DOHH2 (cell line): Measurements from ENCODE around the gene CFAP46.

ENCODE experiments used
- H3F3A ChIP-seq: fragments of 200-600 bp; sonication (generic), shearing (Covaris generic); 2 replicates; pipeline ENCODE4 v1.6.0; 2016; ENCODE audit warnings: antibody characterized with exemption, mild to moderate bottlenecking; ENCODE audit not compliant: control insufficient read depth, insufficient read depth
- H3K27ac ChIP-seq: fragments of 200-600 bp; sonication (generic); 2 replicates; pipeline ENCODE4 v1.5.1; 2014; ENCODE audit warnings: low read depth, mild to moderate bottlenecking, low read length, moderate library complexity
- H3K27me3 ChIP-seq: fragments of 200-600 bp; sonication (generic); 2 replicates; pipeline ENCODE4 v1.6.1; 2014; ENCODE audit warnings: mild to moderate bottlenecking, low read length, mixed read lengths; ENCODE audit not compliant: control insufficient read depth
- H3K36me3 ChIP-seq: fragments of 200-600 bp; sonication (generic); 2 replicates; pipeline ENCODE4 v1.6.1; 2014; ENCODE audit warnings: mild to moderate bottlenecking, low read length, moderate library complexity, mixed read lengths; ENCODE audit not compliant: control insufficient read depth
- H3K4me1 ChIP-seq: fragments of 200-600 bp; sonication (generic); 2 replicates; pipeline ENCODE4 v1.6.1; 2014; ENCODE audit warnings: mild to moderate bottlenecking, low read length, mixed read lengths; ENCODE audit not compliant: control insufficient read depth
- H3K4me2 ChIP-seq: fragments of 200-600 bp; sonication (generic); 2 replicates; pipeline ENCODE4 v1.6.0; 2014; ENCODE audit warnings: mild to moderate bottlenecking, low read length, moderate library complexity
- H3K4me3 ChIP-seq: fragments of 200-600 bp; sonication (generic); 2 replicates; pipeline ENCODE4 v1.5.1; 2014; ENCODE audit warnings: mild to moderate bottlenecking, low read length, mixed read lengths
- H3K79me2 ChIP-seq: fragments of 200-600 bp; sonication (generic); 2 replicates; pipeline ENCODE4 v1.6.1; 2014; ENCODE audit warnings: mild to moderate bottlenecking, low read length, mixed read lengths; ENCODE audit not compliant: control insufficient read depth
- H3K9me2 ChIP-seq: fragments of 200-600 bp; sonication (generic); replicated peaks from 2 replicates; pipeline ENCODE4 v1.6.1; 2014; ENCODE audit warnings: mild to moderate bottlenecking, low read length, mixed read lengths; ENCODE audit not compliant: control insufficient read depth
- H3K9me3 ChIP-seq: fragments of 200-600 bp; sonication (generic); 2 replicates; pipeline ENCODE4 v1.6.1; 2014; ENCODE audit warnings: antibody characterized with exemption, low read length, mixed read lengths; ENCODE audit not compliant: control insufficient read depth, insufficient read depth
- H4K20me1 ChIP-seq: fragments of 200-600 bp; sonication (generic); 2 replicates; pipeline ENCODE4 v1.6.0; 2014; ENCODE audit warnings: low read depth, mild to moderate bottlenecking, antibody characterized with exemption, low read length, moderate library complexity; ENCODE audit not compliant: control insufficient read depth, insufficient read depth
- EZH2phosphoT487 ChIP-seq: fragments of 200-600 bp; sonication (generic); IDR thresholded peaks from 2 replicates; pipeline ENCODE4 v1.6.1; 2017; ENCODE audit warnings: borderline replicate concordance, mild to moderate bottlenecking, antibody characterized with exemption, low read length, moderate library complexity, mixed read lengths
- TF ChIP-seq, protein P1 (sequence below): fragments of 200-600 bp; sonication (generic); IDR thresholded peaks from one replicate; pipeline ENCODE4 v1.5.1; 2014; ENCODE audit warnings: antibody characterized with exemption, mild to moderate bottlenecking, low read depth, low read length; ENCODE audit not compliant: poor library complexity, severe bottlenecking

CFAP46 gene

DNA sequence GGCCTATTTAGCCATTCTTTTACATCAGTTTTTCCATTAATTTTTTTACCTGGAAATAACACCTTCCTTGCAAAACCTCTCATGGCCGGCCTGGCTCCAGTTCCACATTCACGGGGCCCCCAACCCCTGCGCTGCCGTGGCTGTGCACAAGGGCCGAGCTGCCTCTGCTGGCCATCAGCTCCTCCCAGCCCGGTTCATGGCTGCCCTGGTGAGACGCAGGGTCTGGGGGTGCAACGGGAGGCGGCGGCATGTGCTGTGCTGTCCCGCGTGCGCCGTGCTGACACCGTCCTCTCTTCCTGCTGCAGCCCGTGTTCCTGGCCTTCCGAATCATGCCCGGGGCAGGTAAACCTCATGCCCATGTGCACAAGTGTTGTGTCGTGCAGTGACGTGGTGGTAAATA lies 160.8 kb downstream of the CFAP46 start:
- no peak overlapping the region for H3K4me2 ChIP-seq
- no peaks in the 10 kb centered on the region for H3K9me2 ChIP-seq
- no peaks in the 10 kb centered on the region for H3K27me3 ChIP-seq

DNA sequence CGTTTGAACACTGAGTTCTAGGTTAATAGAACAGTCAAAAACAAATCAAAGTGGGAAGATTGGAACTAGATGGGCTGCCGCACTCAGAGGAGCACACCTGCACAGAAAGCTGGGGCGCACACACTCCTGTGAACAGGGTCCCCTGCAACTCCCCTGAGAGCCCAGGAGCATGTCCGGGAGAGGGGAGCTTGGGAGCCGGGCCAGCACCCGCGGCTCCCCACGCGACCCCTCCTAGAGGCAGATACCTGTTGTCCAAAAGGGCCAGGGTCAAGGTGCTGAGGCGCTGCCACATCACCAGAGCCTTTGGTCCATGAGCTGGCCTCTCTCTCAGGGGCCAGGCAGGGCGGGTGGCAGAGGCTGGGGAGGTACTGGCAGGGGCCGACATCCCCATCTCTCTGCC lies 162.0 kb downstream of the CFAP46 start:
- H3F3A ChIP-seq, result no peaks in the 10 kb centered on the region
- H3K9me2 ChIP-seq, result no peaks in the 10 kb centered on the region
- no peak overlapping the region for H3K4me2 ChIP-seq
- TF ChIP-seq, protein P1, sequence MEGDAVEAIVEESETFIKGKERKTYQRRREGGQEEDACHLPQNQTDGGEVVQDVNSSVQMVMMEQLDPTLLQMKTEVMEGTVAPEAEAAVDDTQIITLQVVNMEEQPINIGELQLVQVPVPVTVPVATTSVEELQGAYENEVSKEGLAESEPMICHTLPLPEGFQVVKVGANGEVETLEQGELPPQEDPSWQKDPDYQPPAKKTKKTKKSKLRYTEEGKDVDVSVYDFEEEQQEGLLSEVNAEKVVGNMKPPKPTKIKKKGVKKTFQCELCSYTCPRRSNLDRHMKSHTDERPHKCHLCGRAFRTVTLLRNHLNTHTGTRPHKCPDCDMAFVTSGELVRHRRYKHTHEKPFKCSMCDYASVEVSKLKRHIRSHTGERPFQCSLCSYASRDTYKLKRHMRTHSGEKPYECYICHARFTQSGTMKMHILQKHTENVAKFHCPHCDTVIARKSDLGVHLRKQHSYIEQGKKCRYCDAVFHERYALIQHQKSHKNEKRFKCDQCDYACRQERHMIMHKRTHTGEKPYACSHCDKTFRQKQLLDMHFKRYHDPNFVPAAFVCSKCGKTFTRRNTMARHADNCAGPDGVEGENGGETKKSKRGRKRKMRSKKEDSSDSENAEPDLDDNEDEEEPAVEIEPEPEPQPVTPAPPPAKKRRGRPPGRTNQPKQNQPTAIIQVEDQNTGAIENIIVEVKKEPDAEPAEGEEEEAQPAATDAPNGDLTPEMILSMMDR, result no peak
- no peak for TF ChIP-seq EZH2phosphoT487
- H3K4me1 ChIP-seq, result no peaks in the 10 kb centered on the region
- no peaks in the 10 kb centered on the region for H4K20me1 ChIP-seq
- no peaks in the 10 kb centered on the region for H3K27me3 ChIP-seq
- no peaks in the 10 kb centered on the region for H3K79me2 ChIP-seq
- H3K27ac ChIP-seq, result no peak overlapping the region
- H3K9me3 ChIP-seq, result peaks cover 11% of the 10 kb centered on the region; the same call in 1 of the 2 replicates
- no peak overlapping the region for H3K4me3 ChIP-seq
- no peaks in the 10 kb centered on the region for H3K36me3 ChIP-seq

More for the DNA sequence above, 160.8 kb downstream of the CFAP46 start:
- Histone ChIP-seq H3K4me3 (no peak overlapping the region), H3K27ac (no peak overlapping the region), H3K4me1 (no peaks in the 10 kb centered on the region), H3K79me2 (no peaks in the 10 kb centered on the region), H3K36me3 (no peaks in the 10 kb centered on the region), H3F3A (no peaks in the 10 kb centered on the region), H3K9me3 (peaks cover 11% of the 10 kb centered on the region; the same call in 1 of the 2 replicates), H4K20me1 (no peaks in the 10 kb centered on the region)
- TF ChIP-seq EZH2phosphoT487, result no peak
- TF ChIP-seq, protein P1, result no peak

DNA sequence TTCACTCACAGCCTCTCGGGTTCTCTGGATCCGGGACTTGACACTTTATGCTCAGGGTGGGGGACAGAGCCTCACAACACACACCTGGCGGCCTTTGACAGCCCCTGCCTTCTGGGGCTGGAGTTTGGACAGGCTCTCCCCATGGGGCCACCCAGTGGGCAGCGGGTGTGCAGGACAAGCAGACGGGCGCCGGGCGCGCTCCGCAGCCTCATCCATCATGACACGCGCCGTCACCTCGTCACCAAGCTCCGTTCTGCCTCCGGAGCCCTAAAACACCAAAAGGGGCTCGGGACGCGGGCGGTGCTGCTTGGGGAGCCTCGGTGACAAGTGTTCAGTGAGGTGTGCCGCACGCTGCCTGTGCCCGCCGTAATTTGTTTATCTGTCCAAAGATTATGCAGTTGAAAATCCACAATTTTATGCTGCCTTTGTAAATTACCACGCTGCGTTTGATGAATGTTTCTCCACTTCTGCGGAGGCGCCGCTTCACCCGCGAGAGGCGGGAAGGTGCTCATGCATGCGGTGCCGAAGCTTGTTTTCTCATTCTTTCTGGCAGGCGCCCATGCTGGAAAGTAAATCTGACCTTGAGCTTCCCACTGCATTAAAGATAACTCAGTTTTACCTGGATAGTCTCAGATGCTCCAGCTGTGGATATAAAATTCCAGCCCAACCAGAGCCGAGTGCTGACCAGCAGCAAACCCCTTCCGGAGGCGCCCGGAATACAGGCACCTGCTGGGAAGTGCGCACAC lies 162.6 kb downstream of the CFAP46 start:
- Histone ChIP-seq H3K9me2 (no peaks in the 10 kb centered on the region), H3K4me3 (no peak overlapping the region), H3F3A (no peaks in the 10 kb centered on the region), H3K9me3 (peaks cover 10% of the 10 kb centered on the region; the same call in 1 of the 2 replicates), H3K4me1 (no peaks in the 10 kb centered on the region), H3K79me2 (no peaks in the 10 kb centered on the region), H4K20me1 (no peaks in the 10 kb centered on the region), H3K27me3 (no peaks in the 10 kb centered on the region), H3K36me3 (no peaks in the 10 kb centered on the region), H3K27ac (no peak overlapping the region), H3K4me2 (no peak overlapping the region)
- TF ChIP-seq EZH2phosphoT487, result no peak

DNA sequence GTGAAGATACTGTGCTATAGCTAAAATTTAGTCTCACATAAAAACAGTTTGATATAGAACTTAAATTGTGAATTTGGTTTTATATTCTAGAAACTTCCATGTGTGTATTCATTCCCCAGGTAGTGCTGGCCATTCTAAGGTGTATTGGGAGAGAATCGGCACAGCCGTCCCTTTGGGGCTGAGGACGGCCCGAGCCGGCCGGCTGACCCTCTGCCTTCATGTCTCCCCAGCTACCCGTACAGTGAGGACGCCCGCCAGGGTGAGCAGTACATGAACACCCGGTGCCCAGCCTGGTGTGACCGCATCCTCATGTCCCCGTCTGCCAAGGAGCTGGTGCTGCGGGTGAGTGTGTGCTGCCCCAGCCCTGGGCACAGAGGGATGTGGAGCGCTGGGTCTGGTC lies 164.9 kb downstream of the CFAP46 start:
- no peaks in the 10 kb centered on the region for H3K27me3 ChIP-seq
- no peak overlapping the region for H3K4me2 ChIP-seq
- no peak overlapping the region for H3K4me3 ChIP-seq
- H3K36me3 ChIP-seq, result no peaks in the 10 kb centered on the region
- peaks cover 20% of the 10 kb centered on the region; the same call in 1 of the 2 replicates for H3K9me3 ChIP-seq
- H3K27ac ChIP-seq, result no peak overlapping the region
- H3K9me2 ChIP-seq, result no peaks in the 10 kb centered on the region
- H4K20me1 ChIP-seq, result no peaks in the 10 kb centered on the region
- no peaks in the 10 kb centered on the region for H3K79me2 ChIP-seq
- H3K4me1 ChIP-seq, result no peaks in the 10 kb centered on the region
- TF ChIP-seq, protein P1, result no peak
- no peak for TF ChIP-seq EZH2phosphoT487
- no peaks in the 10 kb centered on the region; the same call in 1 of the 2 replicates for H3F3A ChIP-seq
